ENCODE data around the gene RUBCN.

RUBCN gene

GRCh38 chr3:197756704-197757103 lies 20.0 kb upstream of the RUBCN start:
- TF ChIP-seq, protein P1, sequence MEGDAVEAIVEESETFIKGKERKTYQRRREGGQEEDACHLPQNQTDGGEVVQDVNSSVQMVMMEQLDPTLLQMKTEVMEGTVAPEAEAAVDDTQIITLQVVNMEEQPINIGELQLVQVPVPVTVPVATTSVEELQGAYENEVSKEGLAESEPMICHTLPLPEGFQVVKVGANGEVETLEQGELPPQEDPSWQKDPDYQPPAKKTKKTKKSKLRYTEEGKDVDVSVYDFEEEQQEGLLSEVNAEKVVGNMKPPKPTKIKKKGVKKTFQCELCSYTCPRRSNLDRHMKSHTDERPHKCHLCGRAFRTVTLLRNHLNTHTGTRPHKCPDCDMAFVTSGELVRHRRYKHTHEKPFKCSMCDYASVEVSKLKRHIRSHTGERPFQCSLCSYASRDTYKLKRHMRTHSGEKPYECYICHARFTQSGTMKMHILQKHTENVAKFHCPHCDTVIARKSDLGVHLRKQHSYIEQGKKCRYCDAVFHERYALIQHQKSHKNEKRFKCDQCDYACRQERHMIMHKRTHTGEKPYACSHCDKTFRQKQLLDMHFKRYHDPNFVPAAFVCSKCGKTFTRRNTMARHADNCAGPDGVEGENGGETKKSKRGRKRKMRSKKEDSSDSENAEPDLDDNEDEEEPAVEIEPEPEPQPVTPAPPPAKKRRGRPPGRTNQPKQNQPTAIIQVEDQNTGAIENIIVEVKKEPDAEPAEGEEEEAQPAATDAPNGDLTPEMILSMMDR (IDR thresholded peaks at IDR 0.05; ENCODE audit: low read depth, low read length, missing control alignments): no peak
- DNase-seq (ENCODE audit: low read depth): no peak
- H3K4me3 ChIP-seq (ENCODE audit: low read depth, low read length): no peak overlapping the region

- DNase-seq (ENCODE audit: low read depth): no peak
- H3K4me3 ChIP-seq (ENCODE audit: low read depth, low read length): peak overlapping the region; percentile 22; the same call in 1 of the 2 replicates
- TF ChIP-seq, protein P1 (IDR thresholded peaks at IDR 0.05; ENCODE audit: low read depth, low read length, missing control alignments): peak; percentile 33
Observed at GRCh38 chr3:197753263-197753662, 16.6 kb upstream of the RUBCN start.

GRCh38 chr3:197752107-197752506 lies 15.4 kb upstream of the RUBCN start:
- TF ChIP-seq, protein P1 (IDR thresholded peaks at IDR 0.05; ENCODE audit: low read depth, low read length, missing control alignments): no peak
- DNase-seq (ENCODE audit: low read depth): no peak
- H3K4me3 ChIP-seq (ENCODE audit: low read depth, low read length): peak overlapping the region; percentile 80

DNA sequence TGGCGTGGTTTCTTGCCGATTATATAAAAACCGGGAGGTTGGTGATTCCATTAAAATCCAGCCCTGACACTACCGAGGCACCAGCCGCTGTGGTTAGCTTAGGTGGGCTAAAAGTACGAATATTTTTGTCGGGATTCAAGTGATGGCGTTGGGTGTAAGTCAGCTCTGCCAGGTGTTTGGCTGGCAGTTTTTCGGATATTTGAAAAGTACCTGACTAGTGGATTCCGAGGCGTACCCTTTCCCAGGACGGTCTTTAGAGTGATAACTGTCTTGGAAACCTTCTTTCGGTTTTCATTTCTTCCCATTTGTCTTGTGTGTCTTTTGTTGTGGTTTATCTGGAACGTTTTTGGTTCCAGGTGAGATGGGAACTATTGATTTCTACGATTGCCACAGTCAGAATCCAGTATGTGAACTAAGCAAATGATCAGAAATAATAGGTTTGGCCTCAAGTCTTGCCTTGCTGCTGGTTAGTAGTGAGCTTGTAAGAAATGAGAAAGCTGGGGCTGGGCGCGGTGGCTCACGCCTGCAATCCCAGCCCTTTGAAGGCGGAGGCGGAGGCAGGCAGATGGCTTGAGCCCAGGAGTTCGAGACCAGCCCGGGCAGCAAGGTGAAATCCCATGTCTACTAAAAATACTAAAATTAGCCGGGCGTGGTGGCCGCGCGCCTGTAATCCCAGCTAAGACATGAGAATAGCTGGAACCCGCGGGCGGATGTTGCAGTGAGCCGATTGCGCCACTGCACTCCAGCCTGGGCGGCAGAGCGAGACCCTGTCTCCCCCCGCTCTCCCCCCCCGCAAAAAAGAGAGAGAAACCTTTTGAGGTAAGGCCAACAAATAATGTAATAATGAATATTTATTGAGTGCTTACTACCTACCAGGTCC lies 14.4 kb upstream of the RUBCN start:
- TF ChIP-seq, protein P1 (IDR thresholded peaks at IDR 0.05; ENCODE audit: low read depth, low read length, missing control alignments): no peak
- peak overlapping the region; percentile 80 for H3K4me3 ChIP-seq (ENCODE audit: low read depth, low read length)
- DNase-seq (ENCODE audit: low read depth): no peak

GRCh38 chr3:197750396-197750831 lies 13.7 kb upstream of the RUBCN start:
- peak; percentile 53 for DNase-seq (ENCODE audit: low read depth)
- H3K4me3 ChIP-seq (ENCODE audit: low read depth, low read length): peak overlapping the region; percentile 80
- TF ChIP-seq, protein P1 (IDR thresholded peaks at IDR 0.05; ENCODE audit: low read depth, low read length, missing control alignments): no peak

DNA sequence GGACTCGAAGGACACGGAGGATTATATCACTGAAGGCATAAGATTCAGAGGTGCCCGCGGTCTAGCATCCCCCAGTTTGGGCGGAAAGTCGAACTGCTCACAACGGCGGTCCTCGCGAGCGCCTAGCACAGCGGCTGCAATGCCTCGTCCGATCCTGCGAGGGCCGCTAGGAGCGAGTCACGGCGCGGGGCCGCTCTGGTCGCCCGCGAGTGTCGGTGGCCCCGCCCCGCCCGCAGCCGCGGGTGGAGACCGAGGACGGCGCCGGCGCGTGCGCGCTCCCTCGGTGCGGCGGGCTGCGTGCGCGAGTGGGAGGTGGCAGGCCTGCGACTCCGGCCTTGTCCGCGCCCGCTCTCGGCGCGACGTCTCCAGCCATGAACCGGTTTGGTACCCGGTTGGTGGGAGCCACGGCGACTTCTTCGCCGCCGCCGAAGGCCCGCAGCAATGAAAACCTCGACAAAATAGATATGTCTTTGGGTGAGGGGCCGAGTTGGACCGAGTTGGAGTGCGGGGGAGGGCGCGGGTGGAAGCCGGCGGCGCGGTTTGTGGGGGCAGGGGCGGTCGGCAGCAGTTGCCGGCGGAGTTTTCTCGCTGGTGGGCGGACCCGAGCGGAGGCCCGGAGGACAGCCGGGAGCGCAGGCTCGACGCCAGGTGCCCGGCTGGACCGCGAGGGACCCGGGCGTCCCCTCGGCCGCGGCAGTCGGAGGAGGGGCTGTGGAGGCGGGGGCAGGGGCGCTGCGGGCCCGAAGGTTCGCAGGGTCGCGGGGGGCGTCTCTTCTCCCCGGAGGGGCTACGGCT lies 13.1 kb upstream of the RUBCN start, which contains the start of gene FYTTD1:
Gene FYTTD1, plus strand, starts transcription at position 283 of the 795 bp plus-strand sequence. Its CDS starts 89 bp downstream, at position 372.
- peak; percentile 63 for DNase-seq (ENCODE audit: low read depth)
- TF ChIP-seq, protein P1 (IDR thresholded peaks at IDR 0.05; ENCODE audit: low read depth, low read length, missing control alignments): peak; percentile 59
- H3K4me3 ChIP-seq (ENCODE audit: low read depth, low read length): peak within 1 kb of the TSS; percentile 80

Measured in GM12864 (cell line).